BLaER1 treated with 17β-estradiol and CSF1 and Interleukin-3, amounts not matched to agents 10 nM and 100 nM (cell line): Measurements from ENCODE around the gene GIMAP4.
"Not testable (repeated sequence)": the region's sequence is repeated elsewhere in the genome, so short reads cannot be mapped to it uniquely, and the experiment has no call there.

Experiments used
- H3K27ac ChIP-seq, 11 experiments: shearing (Covaris generic); formaldehyde crosslinking; 2 replicates each; pipeline ENCODE4 v1.8.1; 2022
- H3K27me3 ChIP-seq, 11 experiments: shearing (Covaris generic); formaldehyde crosslinking; 2 replicates each; pipeline ENCODE4 v1.8.1; 2022
- H3K36me3 ChIP-seq, 11 experiments: shearing (Covaris generic); formaldehyde crosslinking; 2 replicates each; pipeline ENCODE4 v1.8.1; 2022
- H3K4me1 ChIP-seq, 10 experiments: shearing (Covaris generic); formaldehyde crosslinking; 2 replicates each; pipeline ENCODE4 v1.8.1; 2022
- H3K4me2 ChIP-seq, 11 experiments: shearing (Covaris generic); formaldehyde crosslinking; 2 replicates each; pipeline ENCODE4 v1.8.1; 2022
- H3K4me3 ChIP-seq, 10 experiments: shearing (Covaris generic); formaldehyde crosslinking; 2 replicates each; pipeline ENCODE4 v1.8.1; 2022
- H3K9ac ChIP-seq, 11 experiments: shearing (Covaris generic); formaldehyde crosslinking; 2 replicates each; pipeline ENCODE4 v1.8.1; 2022
- H3K9me3 ChIP-seq, 11 experiments: shearing (Covaris generic); formaldehyde crosslinking; replicated peaks in 1 of 11; 2 replicates each; pipeline ENCODE4 v1.8.1; 2022
- H4K20me1 ChIP-seq, 11 experiments: shearing (Covaris generic); formaldehyde crosslinking; 2 replicates each; pipeline ENCODE4 v1.8.1; 2022
- Cebpa-rat ChIP-seq, 11 experiments: shearing (Covaris generic); IDR thresholded peaks; 2 replicates each; pipeline ENCODE4 v1.8.1; 2022

Gene GIMAP4

DNA sequence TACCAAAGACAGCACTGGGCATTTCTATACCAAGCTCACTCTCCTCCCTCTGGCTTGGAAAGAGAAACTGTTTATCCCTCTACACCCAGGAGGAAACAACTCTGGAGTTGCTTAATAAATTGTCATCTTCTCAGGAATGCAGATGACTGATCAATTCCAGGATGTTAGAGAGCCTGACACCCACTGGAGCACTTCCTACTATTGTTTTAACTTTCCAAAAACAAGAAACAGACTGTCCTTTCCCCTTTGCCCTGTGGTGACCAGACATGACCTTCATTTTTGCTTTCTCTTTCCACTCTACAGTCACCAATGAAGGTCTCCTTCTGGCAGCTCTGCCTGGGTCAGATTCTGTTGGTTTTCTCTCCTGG is 19.6 kb downstream of the GIMAP4 start:
- no peaks in the 10 kb centered on the region for H4K20me1 ChIP-seq
- H3K4me2 ChIP-seq, result peak overlapping the region in 10 of 11 experiments; percentile 2 to 83 (median 62); a peak in 17 of 22 replicates
- H3K36me3 ChIP-seq, result no peaks in the 10 kb centered on the region
- peaks cover 0 to 51% (median 15%) of the 10 kb centered on the region in 10 experiments; a peak in 13 of 20 replicates for H3K4me1 ChIP-seq
- peak overlapping the region in 4 of 11 experiments; percentile 24 to 55 (median 48); a peak in 5 of 22 replicates for H3K9ac ChIP-seq
- peak overlapping the region in 3 of 10 experiments; percentile 18 to 36 (median 18); a peak in 4 of 20 replicates for H3K4me3 ChIP-seq
- no peak for TF ChIP-seq Cebpa-rat (IDR thresholded peaks at IDR 0.05)
- H3K9me3 ChIP-seq, result peaks cover 3 to 17% (median 9%) of the 10 kb centered on the region in 11 experiments; a peak in 19 of 22 replicates
- no peaks in the 10 kb centered on the region for H3K27me3 ChIP-seq
- H3K27ac ChIP-seq, result peak overlapping the region in 7 of 11 experiments; percentile 35 to 76 (median 61); a peak in 11 of 22 replicates

DNA sequence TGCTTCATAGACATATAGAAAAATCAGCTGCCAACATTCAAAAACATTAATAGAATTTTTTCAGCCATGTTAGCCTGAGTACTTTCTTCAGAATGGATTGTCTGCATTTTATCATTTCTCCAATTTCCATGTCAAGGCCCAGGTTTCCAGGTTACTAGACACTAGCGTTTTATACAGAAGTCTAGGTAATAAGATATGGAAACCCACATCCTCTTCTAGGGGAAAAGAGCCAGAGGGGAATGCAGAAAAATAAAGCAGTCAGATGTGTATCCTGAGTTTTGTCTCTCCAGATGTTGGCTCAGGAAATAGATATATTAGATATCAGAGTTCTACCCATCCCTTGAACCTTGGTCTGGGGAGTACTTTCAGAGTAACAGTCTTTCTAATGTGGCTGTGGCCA is 20.4 kb downstream of the GIMAP4 start:
- peak overlapping the region in 6 of 11 experiments; percentile 59 to 83 (median 77); a peak in 9 of 22 replicates for H3K4me2 ChIP-seq
- peaks cover 0 to 51% (median 15%) of the 10 kb centered on the region in 10 experiments; a peak in 13 of 20 replicates for H3K4me1 ChIP-seq
- no peaks in the 10 kb centered on the region for H3K27me3 ChIP-seq
- TF ChIP-seq Cebpa-rat (IDR thresholded peaks at IDR 0.05), result no peak
- H3K9me3 ChIP-seq, result peaks cover 11 to 17% (median 15%) of the 10 kb centered on the region in 11 experiments
- no peaks in the 10 kb centered on the region for H4K20me1 ChIP-seq
- no peaks in the 10 kb centered on the region for H3K36me3 ChIP-seq
- H3K27ac ChIP-seq, result peak overlapping the region in 2 of 11 experiments; percentile 61 to 76; a peak in 4 of 22 replicates
- peak overlapping the region in 1 of 10 experiments; percentile 18; a peak in 2 of 20 replicates for H3K4me3 ChIP-seq
- H3K9ac ChIP-seq, result peak overlapping the region in 1 of 11 experiments; percentile 55; a peak in 2 of 22 replicates

- Histone ChIP-seq H3K4me3 (no peak overlapping the region), H3K4me1 (peaks cover 0 to 13% (median 0%) of the 10 kb centered on the region in 10 experiments; a peak in 4 of 20 replicates), H3K4me2 (no peak overlapping the region), H4K20me1 (no peaks in the 10 kb centered on the region), H3K9ac (no peak overlapping the region), H3K27ac (no peak overlapping the region), H3K27me3 (no peaks in the 10 kb centered on the region), H3K36me3 (no peaks in the 10 kb centered on the region), H3K9me3 (peaks cover 49 to 71% (median 55%) of the 10 kb centered on the region in 11 experiments)
- TF ChIP-seq Cebpa-rat (IDR thresholded peaks at IDR 0.05), result no peak
These were observed 27.6 kb downstream of the GIMAP4 start for GRCh38 chr7:150594805-150595204.

- peaks cover 49 to 71% (median 55%) of the 10 kb centered on the region in 11 experiments for H3K9me3 ChIP-seq
- no peak for TF ChIP-seq Cebpa-rat (IDR thresholded peaks at IDR 0.05)
- no peak overlapping the region for H3K9ac ChIP-seq
- no peaks in the 10 kb centered on the region for H3K27me3 ChIP-seq
- H3K36me3 ChIP-seq, result no peaks in the 10 kb centered on the region
- no peak overlapping the region for H3K27ac ChIP-seq
- H3K4me3 ChIP-seq, result no peak overlapping the region
- no peak overlapping the region for H3K4me2 ChIP-seq
- no peaks in the 10 kb centered on the region for H4K20me1 ChIP-seq
- peaks cover 0 to 10% (median 0%) of the 10 kb centered on the region in 10 experiments; a peak in 4 of 20 replicates for H3K4me1 ChIP-seq
These were observed 28.2 kb downstream of the GIMAP4 start for GRCh38 chr7:150595361-150595760.

DNA sequence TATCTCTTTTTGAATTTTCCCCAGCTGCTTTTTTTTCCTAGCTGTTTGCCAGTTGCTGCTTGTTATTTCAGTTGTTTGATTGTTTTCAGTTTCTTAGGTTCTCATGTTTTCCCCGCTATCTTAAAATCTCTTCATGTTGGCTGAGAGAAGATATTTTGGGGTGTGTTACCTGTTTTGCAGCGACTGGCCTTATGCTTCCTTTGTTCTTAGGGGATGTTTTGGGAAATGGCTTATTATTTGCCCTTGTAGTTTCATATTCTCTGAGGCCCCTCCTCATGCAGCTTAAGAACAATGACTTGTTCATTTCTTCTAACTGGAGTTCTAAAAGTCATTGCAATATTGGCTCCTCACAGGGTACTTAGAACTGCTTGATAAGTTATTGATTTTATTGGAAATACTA is 36.4 kb downstream of the GIMAP4 start:
- not testable (repeated sequence) for H3K9ac ChIP-seq, H3K27me3 ChIP-seq, H3K4me3 ChIP-seq, H3K4me2 ChIP-seq, H4K20me1 ChIP-seq, H3K36me3 ChIP-seq, H3K27ac ChIP-seq
- Histone ChIP-seq H3K4me1 (peaks cover 0 to 11% (median 0%) of the 10 kb centered on the region in 10 experiments; a peak in 2 of 20 replicates), H3K9me3 (peaks cover 10 to 34% (median 17%) of the 10 kb centered on the region in 11 experiments; a peak in 21 of 22 replicates)

DNA sequence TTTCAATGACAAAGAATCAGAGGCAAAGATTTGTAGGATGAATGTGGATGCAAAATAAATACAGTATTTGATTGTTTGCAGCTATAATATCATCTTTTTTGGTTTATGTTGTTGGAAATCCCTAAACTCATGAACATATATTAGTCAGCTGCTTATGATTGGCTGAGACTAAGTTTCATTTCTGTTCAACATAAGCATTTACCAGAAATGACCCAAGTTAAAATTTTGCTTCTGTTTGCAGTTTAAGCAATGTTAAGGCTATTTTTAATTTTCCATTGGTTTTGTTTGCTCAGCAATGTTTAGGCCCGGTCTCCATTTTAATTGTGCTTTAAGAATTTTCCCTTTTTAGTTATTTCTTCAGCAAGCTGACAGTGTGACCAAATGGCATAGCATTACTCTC is 43.0 kb downstream of the GIMAP4 start:
- Histone ChIP-seq H3K4me1 (peaks cover 0 to 35% (median 0%) of the 10 kb centered on the region in 10 experiments; a peak in 6 of 20 replicates), H3K36me3 (no peaks in the 10 kb centered on the region), H3K9me3 (peaks cover 9 to 29% (median 14%) of the 10 kb centered on the region in 11 experiments; a peak in 20 of 22 replicates), H3K27me3 (no peaks in the 10 kb centered on the region), H4K20me1 (no peaks in the 10 kb centered on the region), H3K4me2 (peak overlapping the region in 3 of 11 experiments; percentile 47 to 77 (median 70); a peak in 6 of 22 replicates), H3K4me3 (no peak overlapping the region), H3K27ac (peak overlapping the region in 4 of 11 experiments; percentile 24 to 95 (median 87); a peak in 7 of 22 replicates), H3K9ac (peak overlapping the region in 3 of 11 experiments; percentile 36 to 67 (median 61); a peak in 4 of 22 replicates)
- TF ChIP-seq Cebpa-rat (IDR thresholded peaks at IDR 0.05), result no peak

DNA sequence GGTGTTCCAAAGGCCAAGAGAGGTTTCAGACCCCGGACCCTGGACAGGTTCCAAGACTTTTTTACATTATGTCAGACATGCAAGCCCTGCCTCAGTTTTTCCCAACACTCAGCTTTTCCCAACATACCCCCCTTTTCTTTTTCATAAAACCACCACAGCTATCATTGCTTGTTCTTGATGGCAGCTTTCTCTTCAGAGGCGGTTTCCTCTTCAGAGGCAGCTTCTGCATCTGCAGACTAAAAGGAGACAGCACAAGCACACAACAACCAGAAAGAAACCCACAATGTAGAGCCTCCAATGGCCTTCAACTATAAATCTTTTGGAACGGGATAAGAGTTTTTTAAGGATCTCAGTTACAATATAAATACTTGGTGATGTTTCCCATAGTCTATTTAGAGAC is 45.7 kb downstream of the GIMAP4 start:
- Histone ChIP-seq H3K4me2 (no peak overlapping the region), H3K36me3 (no peaks in the 10 kb centered on the region), H3K27me3 (no peaks in the 10 kb centered on the region), H3K4me3 (no peak overlapping the region), H3K27ac (no peak overlapping the region), H3K9me3 (peaks cover 0 to 14% (median 4%) of the 10 kb centered on the region in 11 experiments; a peak in 7 of 22 replicates), H3K4me1 (peaks cover 0 to 24% (median 0%) of the 10 kb centered on the region in 10 experiments; a peak in 6 of 20 replicates), H3K9ac (no peak overlapping the region), H4K20me1 (no peaks in the 10 kb centered on the region)
- TF ChIP-seq Cebpa-rat (IDR thresholded peaks at IDR 0.05), result no peak

- Histone ChIP-seq H3K27ac (no peak overlapping the region), H4K20me1 (no peaks in the 10 kb centered on the region), H3K4me1 (peaks cover 0 to 24% (median 0%) of the 10 kb centered on the region in 10 experiments; a peak in 6 of 20 replicates), H3K27me3 (no peaks in the 10 kb centered on the region), H3K36me3 (no peaks in the 10 kb centered on the region), H3K9ac (no peak overlapping the region), H3K4me2 (no peak overlapping the region), H3K9me3 (peaks cover 0 to 14% (median 4%) of the 10 kb centered on the region in 11 experiments; a peak in 7 of 22 replicates), H3K4me3 (no peak overlapping the region)
- no peak for TF ChIP-seq Cebpa-rat (IDR thresholded peaks at IDR 0.05)
These were observed 46.7 kb downstream of the GIMAP4 start for GRCh38 chr7:150613880-150614279.

DNA sequence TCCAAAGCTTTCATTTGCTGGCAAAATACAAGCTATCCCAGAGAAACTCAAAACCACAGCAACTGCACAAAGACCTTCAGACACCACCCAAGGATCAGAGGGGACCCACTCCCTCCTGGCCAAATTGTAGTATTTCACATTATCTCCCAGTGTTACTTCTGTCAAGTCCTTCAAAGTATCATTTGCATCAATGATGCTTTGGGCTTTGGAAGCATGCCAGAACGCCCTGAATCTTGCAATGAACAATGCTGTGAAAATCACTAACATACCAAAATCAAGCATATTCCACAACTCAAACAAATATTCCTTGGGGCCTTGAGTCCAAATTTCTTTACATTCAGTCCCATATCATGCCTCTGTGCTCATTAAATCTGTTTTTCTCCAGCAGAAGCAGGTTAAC is 47.2 kb downstream of the GIMAP4 start:
- not testable (repeated sequence) for H3K4me2 ChIP-seq, H3K36me3 ChIP-seq, H3K4me3 ChIP-seq, H3K27ac ChIP-seq, H4K20me1 ChIP-seq, H3K9ac ChIP-seq, H3K27me3 ChIP-seq
- Histone ChIP-seq H3K4me1 (peaks cover 0 to 23% (median 0%) of the 10 kb centered on the region in 10 experiments; a peak in 6 of 20 replicates), H3K9me3 (peaks cover 0 to 14% (median 4%) of the 10 kb centered on the region in 11 experiments; a peak in 7 of 22 replicates)

DNA sequence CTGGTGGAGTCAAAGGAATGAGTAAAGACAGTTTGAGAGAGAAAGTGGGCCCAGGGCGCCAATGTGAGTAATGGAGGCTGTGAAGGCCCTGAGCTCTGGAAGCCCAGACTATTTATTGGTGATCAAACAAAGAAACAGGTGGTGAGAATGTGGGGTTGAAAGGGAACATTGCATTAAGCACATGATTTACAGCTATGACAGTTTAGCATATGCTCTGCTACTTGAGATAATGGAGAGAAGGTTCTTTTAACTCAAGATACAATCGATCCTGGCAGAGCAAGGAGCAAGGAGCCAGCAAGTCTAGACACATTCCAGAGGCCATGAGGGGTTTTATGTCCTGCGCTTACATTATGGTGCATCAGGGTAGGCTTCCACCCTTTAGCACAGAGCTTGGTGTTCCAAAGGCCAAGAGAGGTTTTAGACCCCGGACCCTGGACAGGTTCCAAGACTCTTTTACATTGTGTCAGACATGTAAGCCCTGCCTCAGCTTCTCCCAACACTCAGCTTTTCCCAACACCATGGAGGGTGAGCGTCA is 48.1 kb downstream of the GIMAP4 start:
- H3K4me3 ChIP-seq, H3K27me3 ChIP-seq, H3K27ac ChIP-seq, H3K9ac ChIP-seq, H3K4me2 ChIP-seq, H3K36me3 ChIP-seq, H4K20me1 ChIP-seq: not testable (repeated sequence)
- H3K9me3 ChIP-seq, result peaks cover 0 to 14% (median 4%) of the 10 kb centered on the region in 11 experiments; a peak in 7 of 22 replicates
- H3K4me1 ChIP-seq, result peaks cover 0 to 15% (median 0%) of the 10 kb centered on the region in 10 experiments; a peak in 5 of 20 replicates
